Measurements from ENCODE around the gene PTCD1. TPM values are rescaled to one million over a fixed set of nuclear protein-coding genes. Genes with fewer than 3 reads are reported as not detected.

PTCD1 gene
- total and polyA plus RNA-seq, 9 of the 15 experiments (the other 6 are each of a cell fraction or from before 2014, with no cell fraction given), result 0.46 to 17.1 (median 6.2) TPM

- peak; percentile 65; the same call in 1 of the 2 replicates for TF ChIP-seq RREB1 (CRISPR knock-in tag; IDR thresholded peaks at IDR 0.05)
- no peak for TF ChIP-seq ZNF24 (IDR thresholded peaks at IDR 0.05)
- TF ChIP-seq ILF3 (IDR thresholded peaks at IDR 0.05; ENCODE audit: borderline replicate concordance), result no peak; the same call in 1 of the 2 replicates
- TF ChIP-seq TEAD2 (tag; IDR thresholded peaks at IDR 0.05), result no peak
- TF ChIP-seq MIER1 (IDR thresholded peaks at IDR 0.05; ENCODE audit: low read depth), result no peak
- TF ChIP-seq ZKSCAN8 (CRISPR knock-in tag; IDR thresholded peaks at IDR 0.05), result no peak
- peak; percentile 64; the same call in 1 of the 2 replicates for TF ChIP-seq GABPB1 (CRISPR knock-in tag; IDR thresholded peaks at IDR 0.05)
- peak; percentile 63; the same call in 1 of the 2 replicates for TF ChIP-seq ELF1 (tag; IDR thresholded peaks at IDR 0.05)
- TF ChIP-seq RBM15 (IDR thresholded peaks at IDR 0.05; ENCODE audit: insufficient read depth, low read length), result no peak
- TF ChIP-seq, protein P1, sequence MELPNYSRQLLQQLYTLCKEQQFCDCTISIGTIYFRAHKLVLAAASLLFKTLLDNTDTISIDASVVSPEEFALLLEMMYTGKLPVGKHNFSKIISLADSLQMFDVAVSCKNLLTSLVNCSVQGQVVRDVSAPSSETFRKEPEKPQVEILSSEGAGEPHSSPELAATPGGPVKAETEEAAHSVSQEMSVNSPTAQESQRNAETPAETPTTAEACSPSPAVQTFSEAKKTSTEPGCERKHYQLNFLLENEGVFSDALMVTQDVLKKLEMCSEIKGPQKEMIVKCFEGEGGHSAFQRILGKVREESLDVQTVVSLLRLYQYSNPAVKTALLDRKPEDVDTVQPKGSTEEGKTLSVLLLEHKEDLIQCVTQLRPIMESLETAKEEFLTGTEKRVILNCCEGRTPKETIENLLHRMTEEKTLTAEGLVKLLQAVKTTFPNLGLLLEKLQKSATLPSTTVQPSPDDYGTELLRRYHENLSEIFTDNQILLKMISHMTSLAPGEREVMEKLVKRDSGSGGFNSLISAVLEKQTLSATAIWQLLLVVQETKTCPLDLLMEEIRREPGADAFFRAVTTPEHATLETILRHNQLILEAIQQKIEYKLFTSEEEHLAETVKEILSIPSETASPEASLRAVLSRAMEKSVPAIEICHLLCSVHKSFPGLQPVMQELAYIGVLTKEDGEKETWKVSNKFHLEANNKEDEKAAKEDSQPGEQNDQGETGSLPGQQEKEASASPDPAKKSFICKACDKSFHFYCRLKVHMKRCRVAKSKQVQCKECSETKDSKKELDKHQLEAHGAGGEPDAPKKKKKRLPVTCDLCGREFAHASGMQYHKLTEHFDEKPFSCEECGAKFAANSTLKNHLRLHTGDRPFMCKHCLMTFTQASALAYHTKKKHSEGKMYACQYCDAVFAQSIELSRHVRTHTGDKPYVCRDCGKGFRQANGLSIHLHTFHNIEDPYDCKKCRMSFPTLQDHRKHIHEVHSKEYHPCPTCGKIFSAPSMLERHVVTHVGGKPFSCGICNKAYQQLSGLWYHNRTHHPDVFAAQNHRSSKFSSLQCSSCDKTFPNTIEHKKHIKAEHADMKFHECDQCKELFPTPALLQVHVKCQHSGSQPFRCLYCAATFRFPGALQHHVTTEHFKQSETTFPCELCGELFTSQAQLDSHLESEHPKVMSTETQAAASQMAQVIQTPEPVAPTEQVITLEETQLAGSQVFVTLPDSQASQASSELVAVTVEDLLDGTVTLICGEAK (IDR thresholded peaks at IDR 0.05), result no peak
- TF ChIP-seq, protein P1 (CRISPR knock-in tag; IDR thresholded peaks at IDR 0.05), result no peak
- no peak for TF ChIP-seq DMBX1 (CRISPR knock-in tag; IDR thresholded peaks at IDR 0.05; ENCODE audit: borderline replicate concordance)
Measured at GRCh38 chr7:99374111-99375064, 64.2 kb downstream of the PTCD1 start, which contains the start of gene ARPC1B (continued).
